ENCODE results near the gene ITGA2B.

DNA sequence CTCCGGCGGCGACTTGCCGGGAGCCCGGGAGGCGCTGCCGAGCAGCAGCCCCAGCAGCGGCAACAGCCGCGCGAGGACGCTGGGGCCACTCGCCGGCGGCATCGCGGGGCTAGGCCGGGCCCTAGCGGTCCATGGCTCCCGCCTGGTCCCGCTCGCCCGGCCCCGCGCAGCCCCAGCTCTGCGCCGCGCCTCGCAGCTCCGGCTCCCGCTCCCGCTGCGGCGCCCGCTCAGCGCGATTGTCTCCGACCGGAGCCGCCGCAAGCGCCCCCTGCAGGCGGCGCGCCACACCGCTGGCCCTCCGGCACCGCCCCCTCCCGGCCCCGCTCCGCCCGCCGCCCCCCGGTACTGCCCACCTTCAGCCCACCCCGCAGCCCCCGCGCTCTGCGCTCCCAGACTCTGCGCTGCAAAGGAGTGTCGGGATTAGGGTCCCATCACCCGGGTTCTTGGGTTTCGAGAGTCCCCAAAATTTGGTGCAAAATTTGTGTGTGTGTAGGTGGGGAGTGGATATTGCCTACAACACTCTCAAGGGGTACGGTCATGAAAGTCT, 25.8 kb downstream of the ITGA2B start, which contains the start of gene FAM171A2:
- TF ChIP-seq, protein P1, sequence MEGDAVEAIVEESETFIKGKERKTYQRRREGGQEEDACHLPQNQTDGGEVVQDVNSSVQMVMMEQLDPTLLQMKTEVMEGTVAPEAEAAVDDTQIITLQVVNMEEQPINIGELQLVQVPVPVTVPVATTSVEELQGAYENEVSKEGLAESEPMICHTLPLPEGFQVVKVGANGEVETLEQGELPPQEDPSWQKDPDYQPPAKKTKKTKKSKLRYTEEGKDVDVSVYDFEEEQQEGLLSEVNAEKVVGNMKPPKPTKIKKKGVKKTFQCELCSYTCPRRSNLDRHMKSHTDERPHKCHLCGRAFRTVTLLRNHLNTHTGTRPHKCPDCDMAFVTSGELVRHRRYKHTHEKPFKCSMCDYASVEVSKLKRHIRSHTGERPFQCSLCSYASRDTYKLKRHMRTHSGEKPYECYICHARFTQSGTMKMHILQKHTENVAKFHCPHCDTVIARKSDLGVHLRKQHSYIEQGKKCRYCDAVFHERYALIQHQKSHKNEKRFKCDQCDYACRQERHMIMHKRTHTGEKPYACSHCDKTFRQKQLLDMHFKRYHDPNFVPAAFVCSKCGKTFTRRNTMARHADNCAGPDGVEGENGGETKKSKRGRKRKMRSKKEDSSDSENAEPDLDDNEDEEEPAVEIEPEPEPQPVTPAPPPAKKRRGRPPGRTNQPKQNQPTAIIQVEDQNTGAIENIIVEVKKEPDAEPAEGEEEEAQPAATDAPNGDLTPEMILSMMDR (IDR thresholded peaks at IDR 0.05; ENCODE audit: low read depth, low read length): peak; percentile 45
- TF ChIP-seq EZH2phosphoT487 (IDR thresholded peaks at IDR 0.05; ENCODE audit: low read depth): no peak

All from OCI-LY3 (cell line).